ENCODE measurements around the gene ALKBH6. TPM values are rescaled to one million over a fixed set of nuclear protein-coding genes. Genes with fewer than 3 reads are reported as not detected.

The ALKBH6 gene
- total and polyA plus RNA-seq, 2 of the 13 experiments (the other 11 are each of a cell fraction or from before 2014, with no cell fraction given): 13.7 to 18.1 TPM

- TF ChIP-seq HIVEP1 (CRISPR knock-in tag; IDR thresholded peaks at IDR 0.05) (peak; percentile 50; the same call in 1 of the 2 replicates), FOXJ3 (CRISPR knock-in tag; IDR thresholded peaks at IDR 0.05; ENCODE audit: borderline replicate concordance) (no peak), MED13 (CRISPR knock-in tag; IDR thresholded peaks at IDR 0.05) (no peak), FOXA1 (IDR thresholded peaks at IDR 0.05) (no peak), FOXA1 (CRISPR knock-in tag; IDR thresholded peaks at IDR 0.05) (no peak), ZNF326 (CRISPR knock-in tag; IDR thresholded peaks at IDR 0.05; ENCODE audit: borderline replicate concordance) (no peak), NR2C2 (CRISPR knock-in tag; IDR thresholded peaks at IDR 0.05; ENCODE audit: borderline replicate concordance) (peak; percentile 53), ZNF878 (CRISPR knock-in tag; IDR thresholded peaks at IDR 0.05) (no peak), ATF6 (CRISPR knock-in tag; conservative IDR thresholded peaks at IDR 0.05) (no peak), ZNF672 (CRISPR knock-in tag; IDR thresholded peaks at IDR 0.05) (no peak), ZNF124 (CRISPR knock-in tag; IDR thresholded peaks at IDR 0.05) (no peak; the same call in 1 of the 2 replicates), ZNF589 (CRISPR knock-in tag; conservative IDR thresholded peaks at IDR 0.05) (no peak), ZFYVE20 (CRISPR knock-in tag; IDR thresholded peaks at IDR 0.05; ENCODE audit: borderline replicate concordance, low read depth) (no peak), TCF7 (IDR thresholded peaks at IDR 0.05; ENCODE audit: low read depth) (no peak), SMARCE1 (IDR thresholded peaks at IDR 0.05; ENCODE audit: borderline replicate concordance) (no peak), MXD4 (CRISPR knock-in tag; IDR thresholded peaks at IDR 0.05) (no peak), DNMT3B (CRISPR knock-in tag; conservative IDR thresholded peaks at IDR 0.05) (no peak), HNRNPH1 (optimal IDR thresholded peaks at IDR 0.05; ENCODE audit: low read depth, low read length) (no peak), GABPB1 (CRISPR knock-in tag; IDR thresholded peaks at IDR 0.05) (peak; percentile 40; the same call in 1 of the 2 replicates), ZBTB1 (CRISPR knock-in tag; IDR thresholded peaks at IDR 0.05; ENCODE audit: borderline replicate concordance) (no peak), ZFP37 (CRISPR knock-in tag; IDR thresholded peaks at IDR 0.05; ENCODE audit: borderline replicate concordance) (no peak), SNAI1 (CRISPR knock-in tag; IDR thresholded peaks at IDR 0.05; ENCODE audit: borderline replicate concordance) (0 out of 2 replicates have a peak, but pooled peaks have one; percentile 55), ZMAT5 (CRISPR knock-in tag; IDR thresholded peaks at IDR 0.05; ENCODE audit: borderline replicate concordance, low read depth) (no peak), ZNF432 (CRISPR knock-in tag; IDR thresholded peaks at IDR 0.05; ENCODE audit: borderline replicate concordance) (no peak)
- TF ChIP-seq, protein P1, sequence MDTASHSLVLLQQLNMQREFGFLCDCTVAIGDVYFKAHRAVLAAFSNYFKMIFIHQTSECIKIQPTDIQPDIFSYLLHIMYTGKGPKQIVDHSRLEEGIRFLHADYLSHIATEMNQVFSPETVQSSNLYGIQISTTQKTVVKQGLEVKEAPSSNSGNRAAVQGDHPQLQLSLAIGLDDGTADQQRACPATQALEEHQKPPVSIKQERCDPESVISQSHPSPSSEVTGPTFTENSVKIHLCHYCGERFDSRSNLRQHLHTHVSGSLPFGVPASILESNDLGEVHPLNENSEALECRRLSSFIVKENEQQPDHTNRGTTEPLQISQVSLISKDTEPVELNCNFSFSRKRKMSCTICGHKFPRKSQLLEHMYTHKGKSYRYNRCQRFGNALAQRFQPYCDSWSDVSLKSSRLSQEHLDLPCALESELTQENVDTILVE (CRISPR knock-in tag; IDR thresholded peaks at IDR 0.05): peak; percentile 76; the same call in 1 of the 2 replicates
- TF ChIP-seq, protein P2, sequence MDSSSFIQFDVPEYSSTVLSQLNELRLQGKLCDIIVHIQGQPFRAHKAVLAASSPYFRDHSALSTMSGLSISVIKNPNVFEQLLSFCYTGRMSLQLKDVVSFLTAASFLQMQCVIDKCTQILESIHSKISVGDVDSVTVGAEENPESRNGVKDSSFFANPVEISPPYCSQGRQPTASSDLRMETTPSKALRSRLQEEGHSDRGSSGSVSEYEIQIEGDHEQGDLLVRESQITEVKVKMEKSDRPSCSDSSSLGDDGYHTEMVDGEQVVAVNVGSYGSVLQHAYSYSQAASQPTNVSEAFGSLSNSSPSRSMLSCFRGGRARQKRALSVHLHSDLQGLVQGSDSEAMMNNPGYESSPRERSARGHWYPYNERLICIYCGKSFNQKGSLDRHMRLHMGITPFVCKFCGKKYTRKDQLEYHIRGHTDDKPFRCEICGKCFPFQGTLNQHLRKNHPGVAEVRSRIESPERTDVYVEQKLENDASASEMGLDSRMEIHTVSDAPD (CRISPR knock-in tag; IDR thresholded peaks at IDR 0.05): no peak
Measured at GRCh38 chr19:36008336-36008978, 5.6 kb downstream of the ALKBH6 start, which contains the start of gene SYNE4 (continued).

Measured in HepG2 (cell line).